ENCODE measurements around the gene IPP.
"Not testable (repeated sequence)": the region's sequence is repeated elsewhere in the genome, so short reads cannot be mapped to it uniquely, and the experiment has no call there.

IPP gene

GRCh38 chr1:45678489-45678888 is 72.0 kb downstream of the IPP start:
- Mint-ChIP-seq H3K4me1 (peaks cover 75% of the 10 kb centered on the region), H3K27me3 (no peaks in the 10 kb centered on the region), H3K4me3 (no peak overlapping the region), H3K9me3 (no peaks in the 10 kb centered on the region), H3K36me3 (peaks cover 8% of the 10 kb centered on the region), H3K27ac (no peak overlapping the region)
- ATAC-seq: no peak

- Mint-ChIP-seq H3K27ac (no peak overlapping the region), H3K4me3 (no peak overlapping the region)
These were observed 72.7 kb downstream of the IPP start for GRCh38 chr1:45677751-45678245.

GRCh38 chr1:45676553-45676952 is 73.9 kb downstream of the IPP start:
- ATAC-seq, H3K27ac Mint-ChIP-seq, H3K4me3 Mint-ChIP-seq, H3K9me3 Mint-ChIP-seq, H3K27me3 Mint-ChIP-seq: not testable (repeated sequence)
- H3K36me3 Mint-ChIP-seq: peaks cover 21% of the 10 kb centered on the region
- peaks cover 78% of the 10 kb centered on the region for H3K4me1 Mint-ChIP-seq

More at GRCh38 chr1:45677751-45678245, 72.7 kb downstream of the IPP start:
- ATAC-seq: no peak
- H3K27me3 Mint-ChIP-seq: no peaks in the 10 kb centered on the region
- peaks cover 15% of the 10 kb centered on the region for H3K36me3 Mint-ChIP-seq
- H3K9me3 Mint-ChIP-seq: no peaks in the 10 kb centered on the region
- H3K4me1 Mint-ChIP-seq: peaks cover 77% of the 10 kb centered on the region

- H3K4me3 Mint-ChIP-seq: no peak overlapping the region
- H3K4me1 Mint-ChIP-seq: peaks cover 80% of the 10 kb centered on the region
- H3K27me3 Mint-ChIP-seq: no peaks in the 10 kb centered on the region
- ATAC-seq: no peak
- peaks cover 35% of the 10 kb centered on the region for H3K36me3 Mint-ChIP-seq
- H3K9me3 Mint-ChIP-seq: no peaks in the 10 kb centered on the region
- H3K27ac Mint-ChIP-seq: no peak overlapping the region
These were observed 76.0 kb downstream of the IPP start for GRCh38 chr1:45674478-45674877.

GRCh38 chr1:45673956-45674355 is 76.5 kb downstream of the IPP start:
- Mint-ChIP-seq H3K9me3 (no peaks in the 10 kb centered on the region), H3K4me3 (no peak overlapping the region), H3K36me3 (peaks cover 35% of the 10 kb centered on the region), H3K4me1 (peaks cover 80% of the 10 kb centered on the region), H3K27ac (no peak overlapping the region), H3K27me3 (no peaks in the 10 kb centered on the region)
- ATAC-seq: no peak

- H3K36me3 Mint-ChIP-seq: peaks cover 55% of the 10 kb centered on the region
- H3K4me1 Mint-ChIP-seq: peaks cover 72% of the 10 kb centered on the region
- H3K27ac Mint-ChIP-seq: no peak overlapping the region
- H3K4me3 Mint-ChIP-seq: no peak overlapping the region
- H3K27me3 Mint-ChIP-seq: no peaks in the 10 kb centered on the region
- no peaks in the 10 kb centered on the region for H3K9me3 Mint-ChIP-seq
- no peak for ATAC-seq
These were observed 80.4 kb downstream of the IPP start for GRCh38 chr1:45669859-45670655.

- Mint-ChIP-seq H3K27me3 (no peaks in the 10 kb centered on the region), H3K27ac (no peak overlapping the region), H3K4me1 (peaks cover 66% of the 10 kb centered on the region), H3K36me3 (peaks cover 53% of the 10 kb centered on the region), H3K9me3 (no peaks in the 10 kb centered on the region), H3K4me3 (no peak overlapping the region)
- no peak for ATAC-seq
These were observed 81.1 kb downstream of the IPP start for GRCh38 chr1:45669379-45669778.

GRCh38 chr1:45668526-45668925 is 81.9 kb downstream of the IPP start:
- Mint-ChIP-seq H3K27me3 (no peaks in the 10 kb centered on the region), H3K4me3 (no peak overlapping the region), H3K36me3 (peaks cover 51% of the 10 kb centered on the region), H3K9me3 (no peaks in the 10 kb centered on the region), H3K4me1 (peaks cover 63% of the 10 kb centered on the region), H3K27ac (no peak overlapping the region)
- no peak for ATAC-seq

- Mint-ChIP-seq H3K27ac (no peak overlapping the region), H3K4me1 (peaks cover 57% of the 10 kb centered on the region), H3K36me3 (peaks cover 45% of the 10 kb centered on the region), H3K4me3 (no peak overlapping the region), H3K9me3 (no peaks in the 10 kb centered on the region), H3K27me3 (no peaks in the 10 kb centered on the region)
- ATAC-seq: no peak
These were observed 82.9 kb downstream of the IPP start for GRCh38 chr1:45667321-45668111.

- Mint-ChIP-seq H3K27me3 (no peaks in the 10 kb centered on the region), H3K27ac (no peak overlapping the region), H3K4me1 (peaks cover 54% of the 10 kb centered on the region), H3K4me3 (no peak overlapping the region), H3K36me3 (peaks cover 42% of the 10 kb centered on the region), H3K9me3 (no peaks in the 10 kb centered on the region)
- no peak for ATAC-seq
These were observed 83.6 kb downstream of the IPP start for GRCh38 chr1:45666836-45667235.

- H3K4me1 Mint-ChIP-seq: peaks cover 6% of the 10 kb centered on the region
- H3K27me3 Mint-ChIP-seq: no peaks in the 10 kb centered on the region
- ATAC-seq: no peak
- H3K27ac Mint-ChIP-seq: no peak overlapping the region
- peaks cover 29% of the 10 kb centered on the region for H3K36me3 Mint-ChIP-seq
- no peak overlapping the region for H3K4me3 Mint-ChIP-seq
- no peaks in the 10 kb centered on the region for H3K9me3 Mint-ChIP-seq
These were observed 90.1 kb downstream of the IPP start for GRCh38 chr1:45660336-45660735.

GRCh38 chr1:45659222-45659621 is 91.2 kb downstream of the IPP start:
- peaks cover 6% of the 10 kb centered on the region for H3K4me1 Mint-ChIP-seq
- H3K27me3 Mint-ChIP-seq: no peaks in the 10 kb centered on the region
- no peak for ATAC-seq
- no peak overlapping the region for H3K4me3 Mint-ChIP-seq
- no peak overlapping the region for H3K27ac Mint-ChIP-seq
- H3K36me3 Mint-ChIP-seq: peaks cover 35% of the 10 kb centered on the region
- H3K9me3 Mint-ChIP-seq: no peaks in the 10 kb centered on the region

- no peaks in the 10 kb centered on the region for H3K9me3 Mint-ChIP-seq
- peaks cover 31% of the 10 kb centered on the region for H3K36me3 Mint-ChIP-seq
- no peak overlapping the region for H3K4me3 Mint-ChIP-seq
- H3K27me3 Mint-ChIP-seq: no peaks in the 10 kb centered on the region
- peaks cover under 1% of the 10 kb centered on the region for H3K4me1 Mint-ChIP-seq
- ATAC-seq: no peak
- H3K27ac Mint-ChIP-seq: no peak overlapping the region
These were observed 92.3 kb downstream of the IPP start for GRCh38 chr1:45658171-45658570.

- Mint-ChIP-seq H3K9me3 (no peaks in the 10 kb centered on the region), H3K4me3 (no peak overlapping the region), H3K36me3 (peaks cover 37% of the 10 kb centered on the region), H3K27ac (no peak overlapping the region), H3K27me3 (no peaks in the 10 kb centered on the region), H3K4me1 (no peaks in the 10 kb centered on the region)
- ATAC-seq: no peak
These were observed 93.8 kb downstream of the IPP start for GRCh38 chr1:45656573-45657226.

- no peak overlapping the region for H3K4me3 Mint-ChIP-seq
- no peaks in the 10 kb centered on the region for H3K27me3 Mint-ChIP-seq
- no peak for ATAC-seq
- H3K9me3 Mint-ChIP-seq: no peaks in the 10 kb centered on the region
- no peak overlapping the region for H3K27ac Mint-ChIP-seq
- no peaks in the 10 kb centered on the region for H3K4me1 Mint-ChIP-seq
- peaks cover 51% of the 10 kb centered on the region for H3K36me3 Mint-ChIP-seq
These were observed 95.7 kb downstream of the IPP start for GRCh38 chr1:45654540-45655280.

Measured in stimulated activated memory B cell treated with anti-CD40 and anti-IgM and Interleukin-4, amounts not matched to agents 10 μg/mL and 1 μg/mL and 100 μg/mL, for 72 hours (primary cell).